ENCODE measurements around the gene TIMM17A.

Gene TIMM17A

GRCh38 chr1:202016022-202016810, 60.9 kb downstream of the TIMM17A start:
- TF ChIP-seq, protein P1, sequence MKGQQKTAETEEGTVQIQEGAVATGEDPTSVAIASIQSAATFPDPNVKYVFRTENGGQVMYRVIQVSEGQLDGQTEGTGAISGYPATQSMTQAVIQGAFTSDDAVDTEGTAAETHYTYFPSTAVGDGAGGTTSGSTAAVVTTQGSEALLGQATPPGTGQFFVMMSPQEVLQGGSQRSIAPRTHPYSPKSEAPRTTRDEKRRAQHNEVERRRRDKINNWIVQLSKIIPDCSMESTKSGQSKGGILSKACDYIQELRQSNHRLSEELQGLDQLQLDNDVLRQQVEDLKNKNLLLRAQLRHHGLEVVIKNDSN (IDR thresholded peaks at IDR 0.05) = no peak
- TF ChIP-seq ZBTB7A (IDR thresholded peaks at IDR 0.05; ENCODE audit: low read depth) (no peak), MAX (IDR thresholded peaks at IDR 0.05) (no peak), YY1 (IDR thresholded peaks at IDR 0.05; ENCODE audit: low read depth) (no peak), RAD21 (IDR thresholded peaks at IDR 0.05; ENCODE audit: low read depth) (no peak), CEBPB (IDR thresholded peaks at IDR 0.05) (no peak), REST (IDR thresholded peaks at IDR 0.05; ENCODE audit: low read depth) (no peak), TAF1 (IDR thresholded peaks at IDR 0.05; ENCODE audit: low read depth) (no peak), TCF12 (IDR thresholded peaks at IDR 0.05; ENCODE audit: low read depth) (no peak), FOXM1 (IDR thresholded peaks at IDR 0.05; ENCODE audit: borderline replicate concordance, low read depth) (no peak), TEAD4 (IDR thresholded peaks at IDR 0.05) (no peak), NFIC (IDR thresholded peaks at IDR 0.05) (no peak), EP300 (IDR thresholded peaks at IDR 0.05; ENCODE audit: borderline replicate concordance) (no peak), CREB1 (IDR thresholded peaks at IDR 0.05; ENCODE audit: low read depth) (no peak), EGR1 (IDR thresholded peaks at IDR 0.05) (no peak)

- TF ChIP-seq TCF12 (IDR thresholded peaks at IDR 0.05; ENCODE audit: low read depth) = no peak
- TF ChIP-seq TAF1 (IDR thresholded peaks at IDR 0.05; ENCODE audit: low read depth) = no peak
- TF ChIP-seq FOXM1 (IDR thresholded peaks at IDR 0.05; ENCODE audit: borderline replicate concordance, low read depth) = no peak
- no peak for TF ChIP-seq CREB1 (IDR thresholded peaks at IDR 0.05; ENCODE audit: low read depth)
- TF ChIP-seq, protein P1 (IDR thresholded peaks at IDR 0.05) = no peak
- TF ChIP-seq RAD21 (IDR thresholded peaks at IDR 0.05; ENCODE audit: low read depth) = no peak
Measured at GRCh38 chr1:202016811-202017748, 61.8 kb downstream of the TIMM17A start.

DNA sequence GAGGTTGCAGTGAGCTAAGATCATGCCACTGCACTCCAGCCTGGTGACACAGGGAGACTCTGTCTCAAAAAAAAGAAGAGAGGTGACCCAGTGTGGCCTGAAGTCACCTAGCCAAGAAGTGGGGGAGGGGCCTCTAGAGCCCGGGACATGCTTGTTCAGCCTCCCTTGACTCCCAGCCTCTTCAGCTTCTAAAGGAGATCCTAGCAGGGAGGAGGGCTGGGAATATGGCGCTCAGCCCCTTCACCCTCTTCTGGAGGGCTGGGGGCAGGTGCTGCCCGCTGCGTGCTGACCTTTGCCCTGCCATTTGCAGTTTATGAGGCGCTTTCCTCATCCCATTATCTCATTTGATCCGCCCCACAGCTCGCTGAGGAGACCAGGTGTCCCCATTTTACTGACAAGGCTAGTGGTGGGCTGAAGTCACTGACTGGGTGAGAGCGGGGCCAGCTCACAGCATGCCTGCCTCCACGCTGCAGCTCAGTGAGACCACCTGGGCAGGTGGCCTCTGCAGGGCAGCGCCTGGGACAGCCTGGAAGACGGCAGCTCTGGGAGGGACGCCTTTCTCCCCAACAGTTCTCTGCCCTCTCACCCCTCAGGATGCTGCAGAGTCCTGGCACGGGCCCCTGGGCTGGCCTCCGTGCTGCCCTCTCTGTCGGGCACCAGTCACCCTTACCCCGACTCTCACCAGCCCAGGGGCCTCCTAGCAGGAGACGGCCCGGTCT, 62.6 kb downstream of the TIMM17A start:
- TF ChIP-seq ZBTB7A (IDR thresholded peaks at IDR 0.05; ENCODE audit: low read depth) (0 out of 2 replicates have a peak, but pooled peaks have one; percentile 20), RAD21 (IDR thresholded peaks at IDR 0.05; ENCODE audit: low read depth) (peak; percentile 3; the same call in 1 of the 2 replicates), TEAD4 (IDR thresholded peaks at IDR 0.05) (no peak), REST (IDR thresholded peaks at IDR 0.05; ENCODE audit: low read depth) (no peak), FOXM1 (IDR thresholded peaks at IDR 0.05; ENCODE audit: borderline replicate concordance, low read depth) (no peak), YY1 (IDR thresholded peaks at IDR 0.05; ENCODE audit: low read depth) (no peak), EP300 (IDR thresholded peaks at IDR 0.05; ENCODE audit: borderline replicate concordance) (no peak), NFIC (IDR thresholded peaks at IDR 0.05) (0 out of 2 replicates have a peak, but pooled peaks have one; percentile 3)

DNA sequence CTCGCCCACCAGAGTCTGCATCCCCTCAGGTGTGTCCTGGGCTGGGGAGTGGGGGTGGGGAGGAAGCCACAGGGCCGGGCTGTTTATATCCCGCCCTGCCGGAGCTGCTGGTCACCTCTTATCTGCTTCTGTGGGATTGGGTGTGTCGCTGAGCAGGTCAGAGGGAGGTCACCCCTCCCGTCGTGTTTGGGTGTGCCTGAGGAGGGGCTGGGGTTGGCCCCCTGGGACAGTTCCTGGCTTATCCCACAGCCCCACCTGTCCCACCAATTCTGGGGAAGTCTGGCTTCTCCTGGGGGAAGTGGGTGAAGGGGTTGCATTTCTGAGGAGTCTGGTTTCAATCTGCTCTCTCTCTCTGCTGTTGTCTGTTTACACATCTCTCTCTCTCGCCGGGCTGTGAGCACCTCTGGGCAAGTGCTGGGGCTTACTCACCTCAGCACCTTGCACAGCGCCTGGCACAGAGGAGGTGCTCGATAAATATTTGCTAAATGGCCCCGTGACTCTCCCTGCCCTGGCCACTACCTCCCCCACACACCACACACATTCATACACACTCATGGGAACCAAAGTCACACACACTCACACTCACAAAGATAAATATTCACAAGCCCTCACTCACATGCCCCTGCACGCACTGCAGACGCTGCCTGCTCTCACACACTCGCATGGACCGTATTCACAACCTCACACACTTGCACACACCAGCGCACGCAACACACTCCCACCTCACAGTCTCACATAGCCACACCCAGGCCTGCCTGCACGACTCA, 63.3 kb downstream of the TIMM17A start:
- no peak for TF ChIP-seq TAF1 (IDR thresholded peaks at IDR 0.05; ENCODE audit: low read depth)
- peak; percentile 21; the same call in 1 of the 2 replicates for TF ChIP-seq TCF12 (IDR thresholded peaks at IDR 0.05; ENCODE audit: low read depth)
- 0 out of 2 replicates have a peak, but pooled peaks have one; percentile 3 for TF ChIP-seq NFIC (IDR thresholded peaks at IDR 0.05)
- TF ChIP-seq MAX (IDR thresholded peaks at IDR 0.05) = no peak
